Hematopoietic multipotent progenitor cell treated with erythropoietin and hydrocortisone succinate and interleukin-3 and kit ligand, for 6 days (in vitro differentiated cells): ENCODE measurements around the gene XDH.
A peak's percentile ranks its signal among the peaks of the same experiment; 100 is the strongest.

Experiments
- DNase-seq: peaks from one replicate; pipeline ENCODE4 v3.0.0-alpha.2; 2015

Gene XDH

DNA sequence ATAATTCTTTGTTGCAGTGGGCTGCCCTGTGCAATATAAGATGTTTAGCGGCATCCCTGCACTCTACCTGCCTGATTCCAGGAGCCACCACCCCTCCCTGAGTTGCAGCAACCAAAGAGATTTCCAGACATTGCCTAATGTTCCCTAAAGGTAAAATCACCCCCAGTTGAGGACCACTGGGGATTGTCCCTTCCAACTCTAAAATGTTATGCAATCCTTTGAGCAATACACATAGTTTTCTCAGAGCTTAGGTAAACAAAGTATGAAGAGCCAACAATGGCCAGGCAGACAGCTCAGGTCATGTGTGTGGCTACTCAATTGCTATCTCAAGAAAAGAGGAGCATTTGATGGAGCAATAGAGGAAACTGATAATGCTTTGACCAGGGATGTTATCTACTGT is 87.0 kb downstream of the XDH start:
- DNase-seq = peak; percentile 11

DNA sequence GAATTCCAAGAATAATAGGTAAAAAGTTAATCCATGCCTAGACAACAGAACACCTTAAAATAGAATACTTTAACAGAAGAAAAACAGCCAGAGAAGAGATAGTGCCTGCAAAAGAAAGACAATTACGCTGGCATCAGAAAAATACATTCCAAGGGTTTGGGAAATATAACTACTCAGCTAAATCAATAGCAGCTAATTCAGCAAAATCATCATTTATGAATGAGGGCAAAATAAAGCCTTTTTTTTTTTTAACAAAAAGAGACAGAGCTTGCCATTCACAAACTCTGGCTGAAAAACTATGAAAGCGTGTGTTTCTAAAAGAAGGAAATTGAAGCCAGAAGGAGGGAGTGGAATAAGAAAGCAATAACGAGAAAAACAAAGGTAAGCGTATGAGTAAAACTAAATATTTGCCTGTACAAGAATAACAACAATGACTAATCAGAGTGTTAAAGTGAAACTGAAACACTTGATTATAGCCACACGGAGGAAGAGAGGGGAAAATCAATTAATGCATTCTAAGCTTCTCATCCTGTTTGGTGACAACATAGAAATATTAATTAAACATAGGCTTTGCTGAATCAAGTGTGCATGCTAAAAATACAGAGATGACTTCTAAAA is 90.4 kb downstream of the XDH start:
- peak; percentile 23 for DNase-seq

DNA sequence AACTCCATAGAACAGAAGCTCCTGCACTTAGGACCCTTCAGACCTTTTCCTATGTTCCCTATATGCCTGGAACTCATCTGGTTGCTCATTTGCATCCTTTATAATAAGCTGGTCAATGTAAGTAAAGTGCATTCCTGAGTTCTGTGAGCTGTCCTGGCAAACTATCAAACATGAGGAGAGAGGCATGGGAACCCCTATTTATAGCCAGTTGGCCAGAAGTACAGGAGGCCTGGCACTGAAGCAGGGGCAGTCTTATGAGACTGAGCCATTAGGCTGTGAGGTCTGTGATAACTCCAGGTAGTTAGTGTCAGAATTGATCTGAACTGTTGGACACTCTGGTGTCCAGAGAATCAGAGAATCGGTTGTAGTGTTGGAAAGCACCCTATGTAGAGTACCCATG is 92.2 kb downstream of the XDH start:
- DNase-seq = no peak

DNA sequence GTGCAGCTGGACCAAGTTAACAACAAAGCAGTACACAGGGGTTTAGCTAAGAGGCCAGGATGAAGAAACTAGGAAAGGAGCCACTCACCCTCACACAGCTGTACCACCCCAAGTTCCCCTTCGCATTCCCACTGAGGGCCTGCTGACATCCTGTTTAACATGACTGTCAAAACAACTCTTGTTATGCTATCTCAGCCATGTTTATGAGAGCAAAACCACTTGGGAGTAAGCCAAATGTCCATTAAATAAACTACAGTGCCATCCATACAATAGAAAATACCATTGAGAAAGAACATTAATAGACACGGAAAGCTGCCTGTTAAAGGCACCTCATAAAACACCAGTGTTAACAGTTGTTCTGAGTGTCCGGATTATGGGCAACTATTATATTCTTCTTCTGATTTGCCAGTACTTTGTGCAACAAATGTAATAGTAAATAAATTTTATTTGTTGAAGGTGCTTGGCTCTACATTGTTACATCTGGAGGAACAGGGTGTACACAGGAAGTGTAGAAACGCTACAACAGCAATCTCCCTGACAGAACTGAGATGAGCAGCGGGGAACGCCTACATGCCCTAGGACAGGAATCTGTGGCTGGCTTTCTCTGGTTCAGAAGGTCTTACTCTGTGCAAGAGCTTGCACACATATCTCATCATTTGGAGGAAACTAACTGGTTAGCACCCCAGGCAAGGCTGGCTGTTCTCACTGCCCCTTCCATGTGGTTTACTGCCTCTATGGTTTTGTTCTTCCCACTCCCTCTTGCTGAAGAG is 95.0 kb downstream of the XDH start:
- peak; percentile 52 for DNase-seq

DNA sequence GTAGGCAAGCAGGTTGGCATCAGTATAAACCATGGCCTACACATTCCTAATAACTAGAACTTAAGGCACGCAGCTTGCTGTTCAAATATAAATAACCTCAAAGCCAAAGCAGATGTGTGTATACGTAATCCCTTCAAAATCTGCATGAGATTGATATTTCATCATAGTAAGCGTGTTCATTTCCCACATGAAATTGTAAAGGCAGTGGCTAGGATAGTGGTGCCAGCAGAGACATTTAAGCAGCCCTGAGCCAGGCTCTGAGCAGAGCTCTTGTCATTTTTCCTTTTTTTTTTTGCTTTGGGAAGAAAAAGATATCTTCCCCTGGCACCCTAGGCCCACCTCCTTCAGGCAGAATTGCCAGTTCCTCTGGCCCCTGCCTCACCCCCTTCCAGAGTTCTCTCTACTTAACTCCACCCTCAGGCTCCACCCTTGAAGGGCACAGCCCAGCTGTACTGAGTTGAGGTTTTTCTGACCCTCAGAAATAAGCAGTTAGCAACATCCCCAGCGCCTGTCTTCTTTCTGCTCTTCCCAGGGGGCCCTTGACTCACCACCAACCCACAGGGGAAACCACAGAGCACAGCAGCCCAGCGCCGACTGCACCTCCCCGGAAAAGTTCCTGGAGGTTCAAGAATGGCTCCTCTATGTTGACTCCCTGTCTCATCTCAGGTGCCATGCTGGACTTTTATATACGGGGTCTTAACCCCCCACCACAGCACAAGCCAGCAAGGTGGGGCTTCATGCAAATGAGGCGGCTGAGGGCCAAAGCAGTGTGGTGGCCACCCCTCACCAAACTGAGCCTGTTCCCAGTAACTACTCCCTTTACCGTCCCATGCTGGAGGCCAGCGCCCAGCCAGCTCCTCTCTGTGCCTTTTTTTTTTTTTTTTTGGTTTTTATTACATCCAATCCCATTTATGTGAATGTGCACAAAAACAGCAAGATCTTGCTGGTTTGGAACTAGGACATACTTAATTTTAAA is 95.9 kb downstream of the XDH start:
- DNase-seq = peak; percentile 80

DNA sequence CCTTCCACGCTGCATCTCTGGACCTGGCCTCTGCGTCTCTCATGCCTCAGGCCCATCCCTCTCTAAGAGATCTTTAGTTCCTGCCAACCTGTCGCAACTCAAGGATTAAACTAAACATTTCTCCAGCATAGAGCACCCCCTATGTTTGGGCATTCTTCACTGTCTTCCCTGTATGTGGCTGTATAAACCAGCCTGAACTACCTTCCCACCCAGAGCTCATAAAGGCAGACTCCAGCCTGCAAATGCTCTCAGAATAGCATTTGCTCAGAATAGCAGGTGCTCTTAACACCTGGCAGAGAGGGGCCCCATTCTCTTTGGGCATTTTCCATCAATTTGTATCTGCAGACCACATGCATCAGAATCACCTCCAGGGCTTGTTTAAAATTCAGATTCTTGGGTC is 97.1 kb downstream of the XDH start:
- no peak for DNase-seq

DNA sequence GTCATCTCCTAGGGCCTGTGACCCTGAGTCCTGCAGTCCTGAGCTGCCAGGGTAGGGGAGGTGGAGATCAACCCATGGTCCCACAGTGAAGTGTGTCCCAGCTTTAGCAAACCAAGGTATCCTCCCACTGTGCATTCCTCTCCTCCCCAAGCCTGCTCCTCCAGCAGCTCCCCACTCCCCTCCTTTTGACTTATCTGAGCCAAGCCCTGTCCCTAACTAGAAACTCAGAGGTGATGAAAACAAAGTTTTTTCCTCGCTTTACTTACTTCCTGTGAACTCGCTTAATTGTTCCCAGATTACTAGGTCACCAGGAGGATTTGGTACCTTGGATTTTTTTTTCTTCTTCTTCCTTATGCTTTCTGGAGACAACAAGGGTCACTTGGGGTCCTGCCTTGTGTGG is 99.8 kb downstream of the XDH start:
- no peak for DNase-seq

DNA sequence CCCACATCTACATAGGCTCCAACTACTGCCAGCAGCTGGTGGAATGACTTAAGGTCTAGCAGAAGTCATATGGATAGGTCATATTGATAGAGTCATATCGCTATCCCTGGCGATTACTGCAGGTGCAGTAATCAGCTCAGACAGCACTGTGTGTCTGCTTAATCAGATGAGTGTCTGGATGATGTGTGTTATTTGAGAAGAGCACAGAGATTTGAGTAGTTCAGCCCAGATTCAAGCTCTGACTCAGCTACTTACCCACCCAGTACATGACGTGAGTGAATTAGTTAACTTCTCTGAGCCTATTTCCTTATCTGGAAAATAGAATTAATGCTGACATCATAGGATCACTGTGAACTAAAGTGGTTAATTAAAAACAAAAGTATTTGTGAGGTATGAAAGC is 101.6 kb downstream of the XDH start:
- no peak for DNase-seq

DNA sequence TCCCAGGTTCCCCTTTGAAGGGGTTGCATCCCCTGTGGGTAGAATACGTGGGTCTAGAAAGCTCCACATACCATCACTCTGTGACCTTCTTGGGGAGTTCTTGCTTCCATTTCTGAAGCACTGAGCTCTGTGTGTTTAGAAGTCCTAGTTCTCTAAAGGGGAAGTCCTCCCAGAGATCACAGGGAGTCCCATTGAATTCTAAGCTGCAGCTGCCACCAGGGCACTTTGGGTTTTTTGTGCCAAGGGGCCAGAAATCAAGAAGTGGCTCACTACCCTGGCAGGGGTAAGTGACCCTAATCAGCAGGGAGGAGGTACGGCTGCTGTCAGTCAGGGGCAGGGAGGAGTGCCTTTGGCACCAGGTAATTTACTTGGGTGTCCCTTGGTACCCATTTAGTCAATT is 109.7 kb downstream of the XDH start:
- no peak for DNase-seq

DNA sequence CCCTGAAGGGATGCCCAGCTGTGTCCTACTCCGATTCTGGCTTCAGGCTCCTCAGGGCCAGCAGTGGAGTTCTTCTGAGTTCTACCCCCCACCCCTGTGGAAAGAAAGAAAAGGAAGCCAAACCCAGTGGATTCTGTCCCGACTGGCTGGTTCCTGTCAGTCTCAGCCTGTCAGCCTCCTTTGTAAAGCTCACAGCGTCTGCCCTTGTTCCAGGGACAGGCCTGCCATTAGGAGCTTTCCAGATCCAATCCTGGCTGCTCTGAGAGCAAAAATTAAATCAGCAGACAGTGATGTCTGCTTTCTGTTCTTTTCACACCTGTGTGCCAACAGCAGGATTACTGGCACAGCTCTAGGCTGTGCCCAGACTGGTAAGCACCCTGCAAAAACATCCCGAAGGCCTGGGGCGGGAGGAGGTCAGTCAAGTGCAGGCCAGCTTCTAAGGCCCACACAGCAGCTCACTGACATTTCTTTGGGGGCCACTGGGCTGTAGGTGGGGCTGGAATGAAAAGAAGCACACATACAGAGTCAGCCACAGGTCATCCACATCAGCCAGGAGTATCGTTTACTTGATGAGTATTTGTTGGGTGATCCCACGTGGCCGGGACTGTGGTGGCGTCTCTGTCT is 111.5 kb downstream of the XDH start:
- DNase-seq = no peak

DNA sequence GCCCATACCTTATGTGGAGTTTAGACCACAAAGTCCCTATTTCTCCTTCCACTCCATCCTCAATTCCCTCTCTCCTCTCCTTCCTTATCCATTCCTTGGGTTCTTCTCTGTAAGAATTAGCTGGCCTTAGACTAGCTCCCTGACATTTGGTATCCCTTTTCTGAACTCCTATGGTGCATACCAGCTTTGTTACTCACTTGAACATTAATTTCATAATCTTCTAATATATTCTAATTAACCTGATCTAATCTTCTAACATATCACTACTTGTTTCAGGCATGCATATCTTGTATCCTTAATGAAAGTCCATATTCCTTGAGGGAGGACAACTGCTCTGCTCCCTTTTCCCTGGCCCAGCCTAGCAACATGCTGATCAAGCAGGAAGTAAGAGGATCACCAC is 114.2 kb downstream of the XDH start:
- DNase-seq = no peak

DNA sequence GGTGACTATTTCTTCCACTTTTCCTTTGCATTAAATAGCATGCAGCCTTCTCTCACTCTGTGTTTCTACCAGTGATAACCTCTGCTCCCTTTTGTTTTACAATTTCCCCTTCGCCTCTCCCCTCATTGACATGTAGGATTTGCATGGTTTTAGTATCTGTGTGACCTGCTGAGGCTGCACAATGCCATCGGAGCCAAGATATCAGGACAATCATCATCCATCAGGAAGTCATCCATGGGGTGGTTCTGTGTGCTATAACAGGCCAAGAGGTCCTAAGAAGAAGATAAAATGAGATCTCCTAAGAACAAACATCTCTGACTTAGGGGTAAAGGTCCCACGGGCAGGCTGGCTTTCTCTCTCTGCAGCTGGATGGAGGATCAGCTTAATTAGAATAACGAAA is 115.0 kb downstream of the XDH start:
- DNase-seq = no peak

DNA sequence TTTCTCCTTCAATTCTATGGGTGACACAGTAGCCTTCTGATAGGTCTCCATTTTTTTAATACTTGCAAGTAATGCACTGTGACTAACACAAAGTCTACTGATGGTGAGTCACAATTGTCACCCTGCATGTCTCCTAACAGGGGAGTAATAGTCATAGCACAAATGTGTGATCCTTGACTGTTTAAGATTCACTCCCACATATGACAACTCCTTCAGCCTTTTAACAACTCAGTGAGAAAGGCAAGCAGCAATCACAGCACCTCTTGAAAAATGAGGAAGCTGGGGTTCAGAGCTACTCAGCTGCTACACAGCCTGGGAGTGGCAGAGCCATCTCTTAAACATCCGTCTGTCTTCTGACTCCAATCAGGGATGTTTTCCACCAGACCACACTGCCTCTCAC is 116.8 kb downstream of the XDH start:
- peak; percentile 17 for DNase-seq

DNA sequence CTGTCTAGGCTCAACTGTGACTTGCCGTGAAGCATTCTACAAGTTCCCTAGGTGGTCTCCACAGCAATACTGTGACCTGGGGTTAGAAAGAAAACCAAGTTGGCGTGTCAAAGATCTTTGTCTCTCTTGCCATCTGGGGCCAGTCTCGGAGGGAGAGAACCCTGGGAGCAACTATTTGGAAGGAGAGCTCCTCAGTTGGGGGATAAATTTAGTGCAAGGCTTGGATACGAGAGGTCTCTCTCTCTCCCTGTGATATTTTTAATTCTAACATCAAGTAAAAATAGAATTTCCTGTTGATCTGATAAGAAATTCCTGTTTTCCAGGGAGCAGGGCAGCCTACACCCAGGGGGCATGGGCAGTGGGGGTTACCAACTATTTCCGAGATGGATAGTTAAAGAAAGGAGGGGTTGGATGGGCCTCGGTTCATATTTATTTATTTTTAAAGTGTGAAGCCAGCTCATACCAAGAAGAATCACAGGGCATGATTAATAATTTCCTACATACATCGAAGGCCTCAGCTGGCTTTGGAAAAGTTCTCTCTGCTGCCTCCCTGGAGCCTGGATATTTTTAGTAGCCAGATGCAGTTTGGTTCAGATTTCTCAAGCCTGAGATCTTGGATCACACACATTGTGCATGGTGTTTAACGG is 117.8 kb downstream of the XDH start:
- no peak for DNase-seq

DNA sequence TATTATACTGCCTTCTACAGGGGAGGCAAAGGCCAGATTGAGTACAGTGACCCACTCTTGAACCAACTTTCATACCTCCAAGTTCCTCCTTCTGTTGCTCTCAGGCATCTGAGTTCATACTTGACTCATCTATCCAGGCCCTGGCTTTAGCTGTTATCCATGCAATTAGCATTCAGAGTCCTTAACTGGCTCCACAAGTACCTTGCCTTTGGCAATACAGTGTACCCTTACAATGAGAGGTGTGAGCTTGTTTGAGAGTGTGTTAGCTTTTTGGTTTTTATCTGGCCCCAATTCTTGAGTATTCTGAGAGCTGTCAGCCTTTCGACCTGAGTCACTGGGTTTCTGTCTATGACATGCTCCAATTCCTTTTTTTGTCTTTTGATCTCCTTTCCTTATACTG is 120.3 kb downstream of the XDH start:
- DNase-seq = no peak

DNA sequence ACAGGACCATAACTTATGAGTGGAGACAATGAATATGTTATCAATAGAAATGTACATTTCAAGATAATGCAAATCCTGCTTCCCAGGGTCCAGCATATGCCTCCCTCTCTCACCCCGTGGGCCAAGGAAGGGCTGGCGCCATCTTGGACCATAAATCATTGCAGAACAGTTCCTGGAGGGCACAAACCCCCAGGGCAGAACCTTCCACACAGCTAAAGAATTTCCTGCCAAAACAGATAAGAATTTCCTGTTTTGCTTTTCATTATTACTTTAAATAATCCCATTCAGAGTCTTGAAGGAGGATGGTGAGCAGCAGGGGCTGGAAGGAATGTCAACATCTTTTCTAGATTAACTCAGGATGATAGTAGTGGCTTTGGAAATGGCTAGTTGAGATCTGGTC is 126.9 kb downstream of the XDH start:
- no peak for DNase-seq

DNA sequence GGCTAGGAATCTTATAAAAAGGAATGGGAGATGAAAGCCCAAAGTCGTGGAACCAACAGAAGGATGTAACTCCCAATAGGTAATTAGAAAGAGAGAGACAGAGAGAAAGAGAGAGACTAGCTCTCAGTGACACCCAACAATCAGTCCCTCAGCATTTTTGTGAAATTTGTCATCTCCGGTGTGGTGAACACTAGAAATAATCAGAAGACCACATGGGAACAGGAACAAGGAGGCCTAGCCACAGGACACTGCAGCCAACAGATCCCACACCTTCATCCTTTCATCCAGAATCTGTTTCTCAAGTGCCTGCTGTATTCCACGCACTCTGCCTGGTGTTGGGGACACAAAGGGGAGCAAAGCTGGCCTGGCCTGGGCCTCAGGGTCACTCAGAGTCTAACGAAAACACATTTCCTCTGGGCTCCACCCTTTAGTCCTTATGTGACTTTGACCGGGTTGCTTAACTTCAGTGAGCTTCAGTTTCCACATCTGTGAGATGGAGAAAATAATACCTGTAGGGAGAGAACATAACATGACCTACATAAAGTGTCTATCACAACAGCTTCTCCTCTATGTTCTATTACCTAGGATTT is 127.5 kb downstream of the XDH start:
- DNase-seq = no peak

DNA sequence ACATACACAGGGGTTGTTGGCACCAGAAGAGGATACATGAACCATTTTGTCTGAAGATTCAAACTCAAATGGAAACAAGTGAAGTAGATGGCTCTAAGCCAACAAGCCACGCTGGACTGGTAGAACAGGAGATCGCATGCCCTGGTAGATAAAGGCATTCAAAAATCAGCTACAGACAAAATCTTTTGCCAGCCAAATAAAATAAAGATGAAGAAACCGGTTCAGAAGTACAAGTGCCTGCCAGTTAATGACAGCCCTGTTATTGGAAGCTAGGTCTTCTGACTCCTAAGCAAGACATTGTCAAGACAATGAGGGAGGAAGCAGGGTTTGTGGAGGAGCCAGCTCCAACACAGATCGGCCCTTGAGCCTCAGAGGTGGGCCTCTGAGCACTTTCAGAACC is 128.3 kb downstream of the XDH start:
- peak; percentile 26 for DNase-seq
